ENCODE results near the gene PLPP7. TPM values are rescaled to one million over a fixed set of nuclear protein-coding genes. Genes with fewer than 3 reads are reported as not detected.

Gene PLPP7
- total RNA-seq, 1 donor from 2014 or later: 0.20 TPM

- no peak overlapping the region for H3K9ac ChIP-seq (ENCODE audit: low read length)
- no peak overlapping the region for H3K4me2 ChIP-seq (ENCODE audit: low read length)
- H3K9me3 ChIP-seq (ENCODE audit: insufficient read depth, low read depth, low read length): no peaks in the 10 kb centered on the region
- H3K79me2 ChIP-seq (ENCODE audit: insufficient read depth, low read length): no peaks in the 10 kb centered on the region
- no peak for TF ChIP-seq CTCF (IDR thresholded peaks at IDR 0.05; ENCODE audit: insufficient read depth, low read depth, low read length)
- no peak for TF ChIP-seq EZH2 (IDR thresholded peaks at IDR 0.05; ENCODE audit: insufficient read depth, low read length)
- DNase-seq (ENCODE audit: low read depth): no peak
- no peak for FAIRE-seq
- H3K4me1 ChIP-seq (ENCODE audit: insufficient read depth, low read length): no peaks in the 10 kb centered on the region
- no peak overlapping the region for H3K4me3 ChIP-seq (ENCODE audit: insufficient read depth, low read depth, low read length)
- H3K36me3 ChIP-seq (ENCODE audit: insufficient read depth, low read length): no peaks in the 10 kb centered on the region
- Mint-ChIP-seq H3K9me3 (ENCODE audit: unreplicated experiment) (no peaks in the 10 kb centered on the region), H3K36me3 (ENCODE audit: low read depth, unreplicated experiment) (peaks cover 4% of the 10 kb centered on the region), H3K27me3 (ENCODE audit: low read depth, unreplicated experiment) (peaks cover 34% of the 10 kb centered on the region), H3K27ac (ENCODE audit: unreplicated experiment) (no peak overlapping the region), H3K4me1 (ENCODE audit: low read depth, unreplicated experiment) (peaks cover 2% of the 10 kb centered on the region), H3K4me3 (ENCODE audit: unreplicated experiment) (no peak overlapping the region)
- H3K27ac ChIP-seq (ENCODE audit: low read depth, low read length): no peak overlapping the region
- no peaks in the 10 kb centered on the region for H4K20me1 ChIP-seq (ENCODE audit: insufficient read depth, low read length)
- no peak overlapping the region for H2AFZ ChIP-seq (ENCODE audit: low read depth, low read length)
- H3K27me3 ChIP-seq (ENCODE audit: insufficient read depth, low read length): peaks cover 8% of the 10 kb centered on the region
Measured at GRCh38 chr9:131272212-131272611, 17.3 kb upstream of the PLPP7 start.

- no peaks in the 10 kb centered on the region for H3K9me3 ChIP-seq (ENCODE audit: insufficient read depth, low read depth, low read length)
- Mint-ChIP-seq H3K4me3 (ENCODE audit: unreplicated experiment) (no peak overlapping the region), H3K4me1 (ENCODE audit: low read depth, unreplicated experiment) (peaks cover 2% of the 10 kb centered on the region), H3K27me3 (ENCODE audit: low read depth, unreplicated experiment) (peaks cover 37% of the 10 kb centered on the region), H3K27ac (ENCODE audit: unreplicated experiment) (no peak overlapping the region), H3K9me3 (ENCODE audit: unreplicated experiment) (no peaks in the 10 kb centered on the region), H3K36me3 (ENCODE audit: low read depth, unreplicated experiment) (peaks cover 4% of the 10 kb centered on the region)
- FAIRE-seq (no peak), DNase-seq (ENCODE audit: low read depth) (no peak)
- no peak overlapping the region for H3K9ac ChIP-seq (ENCODE audit: low read length)
- H3K4me1 ChIP-seq (ENCODE audit: insufficient read depth, low read length): no peaks in the 10 kb centered on the region
- H3K4me3 ChIP-seq (ENCODE audit: insufficient read depth, low read depth, low read length): no peak overlapping the region
- H3K27me3 ChIP-seq (ENCODE audit: insufficient read depth, low read length): peaks cover 10% of the 10 kb centered on the region
- H3K27ac ChIP-seq (ENCODE audit: low read depth, low read length): no peak overlapping the region
- no peak overlapping the region for H3K4me2 ChIP-seq (ENCODE audit: low read length)
- no peak overlapping the region for H2AFZ ChIP-seq (ENCODE audit: low read depth, low read length)
- H3K36me3 ChIP-seq (ENCODE audit: insufficient read depth, low read length): no peaks in the 10 kb centered on the region
- no peaks in the 10 kb centered on the region for H4K20me1 ChIP-seq (ENCODE audit: insufficient read depth, low read length)
- TF ChIP-seq CTCF (IDR thresholded peaks at IDR 0.05; ENCODE audit: insufficient read depth, low read depth, low read length) (no peak), EZH2 (IDR thresholded peaks at IDR 0.05; ENCODE audit: insufficient read depth, low read length) (no peak)
- no peaks in the 10 kb centered on the region for H3K79me2 ChIP-seq (ENCODE audit: insufficient read depth, low read length)
Measured at GRCh38 chr9:131273146-131273855, 16.2 kb upstream of the PLPP7 start.

Data from astrocyte (in vitro differentiated cells and primary cell).